K562 (cell line): Measurements from ENCODE around the gene CIART. TPM values are rescaled to one million over a fixed set of nuclear protein-coding genes. Genes with fewer than 3 reads are reported as not detected.

Experiments
- ATAC-seq: fragments of 200-7000 bp; cut with Tn5 transposase; 3 replicates; pipeline ENCODE4 v1.9.1; 2020; ENCODE audit warnings: moderate library complexity
- BruUV-seq: library from RNA; stranded (reverse); fragments of 400-500 nt; replicated peaks from 2 replicates; lab custom pipeline; 2021; lab: Mats Ljungman, UMichigan
- CTCF ChIA-PET: fragments of 300-600 bp; formaldehyde crosslinking; extraction: SDS; loops from one replicate; lab custom pipeline; 2021; ENCODE audit warnings: low intra/inter-chr PET ratio; lab: Yijun Ruan, JAX
- POLR2A ChIA-PET: fragments of 300-600, 350-650 bp; sonication (Branson Sonifier 250); formaldehyde crosslinking; extraction: SDS; loops from one replicate; lab custom pipeline; 2021; ENCODE audit warnings: antibody characterized with exemption, inconsistent platforms; lab: Yijun Ruan, JAX
- DNase-seq, 4 experiments: peaks; one replicate each; pipeline versions ENCODE4 v3.0.0 to v3.0.0-alpha.2; 2011 to 2018; ENCODE audit warnings: low spot score in 3 of 4, mixed read lengths in 3 of 4; ENCODE audit errors: extremely low read depth in 1 of 4
- FAIRE-seq: peaks from 2 replicates; lab custom pipeline; 2011; peaks lifted over from hg19 to GRCh38; lab: Jason Lieb, UNC
- H2AFZ ChIP-seq: 2 replicates; pipeline ENCODE4 v1.6.0; 2011; ENCODE audit warnings: low read depth, low read length, control low read depth, inconsistent platforms
- H3K27ac ChIP-seq: fragments of 200-600 bp; 3 replicates; pipeline ENCODE4 v1.8.0; 2011; ENCODE audit warnings: low read depth, mild to moderate bottlenecking, control low read depth, inconsistent platforms, low read length, moderate library complexity, mixed read lengths; ENCODE audit errors: extremely low read depth
- H3K27me3 ChIP-seq, 2 experiments: fragments of 300-600 bp in 1 of 2; 2 replicates in 1 of 2; 3 replicates in 1 of 2; pipeline versions ENCODE4 v1.6.0 to v1.8.0; 2011; ENCODE audit warnings: inconsistent platforms in 2 of 2, low read length in 2 of 2, mild to moderate bottlenecking in 1 of 2, mixed read lengths in 1 of 2, moderate library complexity in 1 of 2; ENCODE audit not compliant: control insufficient read depth in 2 of 2, insufficient read depth in 2 of 2
- H3K36me3 ChIP-seq: fragments of 300-600 bp; 3 replicates; pipeline ENCODE4 v1.8.0; 2011; ENCODE audit warnings: mild to moderate bottlenecking, low read length, inconsistent platforms; ENCODE audit not compliant: control insufficient read depth, insufficient read depth
- H3K4me1 ChIP-seq, 2 experiments: fragments of 200-600 bp in 1 of 2; replicated peaks in 1 of 2; 2 replicates in 1 of 2; 3 replicates in 1 of 2; pipeline versions ENCODE4 v1.5.1 to v1.8.0; 2011; ENCODE audit warnings: inconsistent platforms in 2 of 2, low read length in 2 of 2, mild to moderate bottlenecking in 1 of 2, mixed read lengths in 1 of 2, moderate library complexity in 1 of 2; ENCODE audit not compliant: control insufficient read depth in 2 of 2, insufficient read depth in 2 of 2
- H3K4me2 ChIP-seq: 2 replicates; pipeline ENCODE4 v1.6.1; 2011; ENCODE audit warnings: low read length, control low read depth, inconsistent platforms, mixed read lengths; ENCODE audit not compliant: insufficient read depth
- H3K4me3 ChIP-seq: fragments of 200-600 bp; sonication (generic), shearing (Covaris generic); 2 replicates; pipeline ENCODE4 v1.5.1; 2016; ENCODE audit warnings: control low read depth, inconsistent platforms
- H3K79me2 ChIP-seq: fragments of 200-600 bp; 3 replicates; pipeline ENCODE4 v1.8.0; 2011; ENCODE audit warnings: low read length, inconsistent platforms; ENCODE audit not compliant: control insufficient read depth, insufficient read depth
- H3K9ac ChIP-seq, 2 experiments: 2 replicates each; pipeline versions ENCODE4 v1.6.0 to v1.6.1; 2011; ENCODE audit warnings: low read depth in 2 of 2, low read length in 2 of 2, control low read depth in 1 of 2, inconsistent platforms in 1 of 2, mild to moderate bottlenecking in 1 of 2, mixed read lengths in 1 of 2; ENCODE audit not compliant: insufficient read depth in 1 of 2
- H3K9me1 ChIP-seq: one replicate; pipeline ENCODE4 v1.6.0; 2011; ENCODE audit warnings: inconsistent platforms, mild to moderate bottlenecking, low read length, moderate library complexity; ENCODE audit not compliant: control insufficient read depth, insufficient read depth
- H3K9me3 ChIP-seq: replicated peaks from 2 replicates; pipeline ENCODE4 v1.5.1; 2011; ENCODE audit warnings: low read depth, low read length, inconsistent platforms; ENCODE audit not compliant: control insufficient read depth, insufficient read depth
- H4K20me1 ChIP-seq: replicated peaks from 2 replicates; pipeline ENCODE4 v1.6.1; 2011; ENCODE audit warnings: low read length, inconsistent platforms, mixed read lengths; ENCODE audit not compliant: control insufficient read depth, insufficient read depth
- ZNF3 ChIP-seq: fragments of 250-450 bp; sonication (Bioruptor Pico); IDR thresholded peaks from 2 replicates; pipeline ENCODE4 v1.5.0; 2021; ENCODE audit warnings: mild to moderate bottlenecking, moderate library complexity
- WGBS: fragments of 100-300 bp; shearing (Covaris generic); methylation state at CpG from one replicate; pipeline ENCODE4 v1.1.6; 2016; ENCODE audit warnings: low coverage, mixed read lengths; ENCODE audit not compliant: insufficient coverage; ENCODE audit errors: missing lambda C conversion rate; 5-methylcytosine and 5-hydroxymethylcytosine counted together
- in situ Hi-C: fragments of 300-500 bp; cut with MboI; formaldehyde crosslinking; loops from 4 replicates; pipeline ENCODE4 v1.15.0; 2018; ENCODE audit warnings: inconsistent platforms, mixed read lengths
- intact Hi-C: fragments of 100-400 bp; cut with micrococcal nuclease; formaldehyde crosslinking; loops from 2 replicates; pipeline ENCODE4 v1.14.2; 2022
- polyA plus RNA-seq, 8 experiments: library from polyadenylated mRNA; depleted of rRNA in 4 of 8; stranded (reverse) in 5 of 8; unstranded in 3 of 8; fragments of >200 nt; fragmentation: Nextera tagmentation in 2 of 8; fragmentation: Illumina TruSeq in 1 of 8; extraction: Ambion mirVana in 2 of 8; extraction: Trizol in 1 of 8; gene quantifications; 2 replicates each; pipeline versions ENCODE4 v1.2.1 to v1.2.3, GENCODE V29; 2011 to 2014; ENCODE audit warnings: inconsistent platforms in 1 of 8, missing spikeins in 1 of 8
- total RNA-seq, 7 experiments: library from RNA; depleted of rRNA in 6 of 7; stranded (reverse); fragments of >200 nt in 6 of 7; fragmentation: Illumina TruSeq in 2 of 7; extraction: Trizol in 2 of 7; gene quantifications; 2 replicates each; pipeline versions ENCODE4 v1.2.1 to v1.2.3, GENCODE V29; 2011 to 2021; ENCODE audit warnings: low replicate concordance in 1 of 7
- TF ChIP-seq, protein P1 (sequence below): sonication (generic); formaldehyde crosslinking; IDR thresholded peaks from 2 replicates; pipeline ENCODE4 v1.8.0; 2022; ENCODE audit warnings: mild to moderate bottlenecking, missing genetic modification reagents

The CIART gene
- total and polyA plus RNA-seq, 9 of the 15 experiments (the other 6 are each of a cell fraction or from before 2014, with no cell fraction given), result 0.07 to 0.35 (median 0.19) TPM; not detected in 2

DNA sequence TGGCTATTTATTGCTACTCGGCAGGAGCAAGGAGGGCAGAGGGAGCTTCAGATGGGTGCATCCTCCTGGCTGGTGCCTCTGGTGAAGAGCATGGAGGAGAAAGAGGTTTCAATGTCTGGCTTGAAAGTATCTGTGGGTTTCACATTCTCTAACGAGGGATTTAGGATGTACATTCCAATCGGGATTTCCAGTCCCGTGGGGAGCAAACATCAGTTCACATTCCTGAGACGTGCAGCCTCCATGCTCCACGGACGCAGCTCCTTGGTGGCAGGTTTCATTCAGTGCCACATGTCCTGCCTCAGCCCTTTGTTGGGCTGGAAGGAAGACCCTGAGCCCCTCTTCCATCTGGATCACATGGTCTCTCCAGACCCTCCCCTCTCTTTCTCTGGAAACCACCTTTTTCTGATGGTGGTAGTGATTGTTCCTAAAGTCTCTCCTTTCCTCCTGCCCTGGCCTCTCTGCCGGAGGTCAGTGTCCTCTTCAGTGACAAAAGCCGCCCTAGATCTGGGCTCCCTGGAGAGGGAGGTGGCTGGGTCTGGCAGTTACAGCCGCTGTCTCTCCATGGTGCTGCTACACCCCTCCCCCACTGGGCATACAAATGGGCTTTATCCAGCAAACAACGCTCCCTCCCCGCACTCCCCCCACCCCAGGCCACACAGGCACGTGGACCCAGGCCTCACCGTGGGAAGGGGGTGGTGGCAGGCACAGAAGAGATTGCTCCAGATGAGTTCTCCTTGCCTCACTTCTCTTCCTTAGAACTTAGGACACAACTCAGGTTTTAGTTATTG lies 25.6 kb upstream of the CIART start:
- no peaks in the 10 kb centered on the region for H3K79me2 ChIP-seq
- peak overlapping the region in 1 of 2 experiments; percentile 21; a peak in 1 of 4 replicates for H3K9ac ChIP-seq
- no peak overlapping the region for H2AFZ ChIP-seq
- no peaks in the 10 kb centered on the region for H3K9me3 ChIP-seq
- ChIA-PET POLR2A (interaction anchor here (0.6 to 1.9 kb wide), 11 partner anchors 9 to 720 kb away, joined by 3 to 5 read pairs (median 3); partner anchors contain the start of genes APH1A and C1orf54), CTCF (interaction anchor here (0.5 to 2.6 kb wide), 9 partner anchors 24 to 750 kb away, joined by 3 to 43 read pairs (median 4); partner anchors contain the start of genes CIART and MINDY1)
- intact Hi-C loops (loop anchor here (1.0 to 10.0 kb wide), 5 partner anchors 66 to 741 kb away; partner anchors contain the start of genes ADAMTSL4 and PRPF3), in situ Hi-C loops (loop anchor here (5.0 kb wide), 1 partner anchor 741 kb away; no protein-coding TSS in a partner anchor)
- peaks cover 0 to 4% of the 10 kb centered on the region in 2 experiments; a peak in 1 of 5 replicates for H3K27me3 ChIP-seq
- FAIRE-seq (no peak), DNase-seq (peak in 1 of 4 experiments; percentile 17), ATAC-seq (no peak)
- no peak overlapping the region for H3K27ac ChIP-seq
- peaks cover 23 to 26% of the 10 kb centered on the region in 2 experiments for H3K4me1 ChIP-seq
- no peaks in the 10 kb centered on the region for H3K9me1 ChIP-seq
- no peaks in the 10 kb centered on the region for H3K36me3 ChIP-seq
- H3K4me2 ChIP-seq, result no peak overlapping the region
- WGBS, result 19% methylated on average over 14 of the region's 14 CpGs
- no peak for TF ChIP-seq ZNF3 (CRISPR knock-in tag)
- TF ChIP-seq, protein P1, sequence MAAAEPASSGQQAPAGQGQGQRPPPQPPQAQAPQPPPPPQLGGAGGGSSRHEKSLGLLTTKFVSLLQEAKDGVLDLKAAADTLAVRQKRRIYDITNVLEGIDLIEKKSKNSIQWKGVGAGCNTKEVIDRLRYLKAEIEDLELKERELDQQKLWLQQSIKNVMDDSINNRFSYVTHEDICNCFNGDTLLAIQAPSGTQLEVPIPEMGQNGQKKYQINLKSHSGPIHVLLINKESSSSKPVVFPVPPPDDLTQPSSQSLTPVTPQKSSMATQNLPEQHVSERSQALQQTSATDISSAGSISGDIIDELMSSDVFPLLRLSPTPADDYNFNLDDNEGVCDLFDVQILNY (CRISPR knock-in tag), result 0 out of 2 replicates have a peak, but pooled peaks have one; percentile 32
- no TSS peak for BruUV-seq
- H3K4me3 ChIP-seq, result no peak overlapping the region
- no peaks in the 10 kb centered on the region for H4K20me1 ChIP-seq
